ENCODE data around the gene ATP2C2.
A peak's percentile ranks its signal among the peaks of the same experiment; 100 is the strongest.

ATP2C2 gene

GRCh38 chr16:84499638-84500037 is 131.3 kb downstream of the ATP2C2 start:
- DNase-seq: peak; percentile 56

GRCh38 chr16:84500531-84500930 is 132.2 kb downstream of the ATP2C2 start:
- peak; percentile 48 for DNase-seq

- peak; percentile 42 for DNase-seq
These were observed 132.9 kb downstream of the ATP2C2 start for GRCh38 chr16:84501077-84501735.

GRCh38 chr16:84502075-84502474 is 133.7 kb downstream of the ATP2C2 start:
- peak; percentile 36 for DNase-seq

- DNase-seq: peak; percentile 17
These were observed 134.2 kb downstream of the ATP2C2 start for GRCh38 chr16:84502581-84502980.

- DNase-seq: peak; percentile 61
These were observed 135.5 kb downstream of the ATP2C2 start for GRCh38 chr16:84503751-84504395.

- DNase-seq: peak; percentile 99
These were observed 136.3 kb downstream of the ATP2C2 start, which contains the start of gene MEAK7 for GRCh38 chr16:84504420-84505248. Gene MEAK7, minus strand, starts transcription at chr16:84504659. Its CDS starts 6,573 bp downstream, at chr16:84498086.

GRCh38 chr16:84505249-84506187 is 137.2 kb downstream of the ATP2C2 start:
- peak; percentile 62 for DNase-seq

- peak; percentile 75 for DNase-seq
These were observed 139.0 kb downstream of the ATP2C2 start for GRCh38 chr16:84507011-84507982.

GRCh38 chr16:84508502-84508901 is 140.2 kb downstream of the ATP2C2 start:
- peak; percentile 63 for DNase-seq

- DNase-seq: peak; percentile 58
These were observed 141.0 kb downstream of the ATP2C2 start for GRCh38 chr16:84509032-84509950.

GRCh38 chr16:84511180-84511800 is 143.0 kb downstream of the ATP2C2 start:
- DNase-seq: peak; percentile 93

- DNase-seq: no peak
These were observed 143.5 kb downstream of the ATP2C2 start for GRCh38 chr16:84511831-84512230.

- peak; percentile 14 for DNase-seq
These were observed 144.8 kb downstream of the ATP2C2 start for GRCh38 chr16:84513123-84513522.

- no peak for DNase-seq
These were observed 145.3 kb downstream of the ATP2C2 start for GRCh38 chr16:84513666-84514065.

Data from activated effector memory CD4-positive, alpha-beta T cell treated with anti-CD3 and anti-CD28 coated beads, Interleukin-2, amount 50 U/mL, for 16 hours (primary cell).